AG04450 (cell line): ENCODE data around the gene TSR1. TPM values are rescaled to one million over a fixed set of nuclear protein-coding genes. Genes with fewer than 3 reads are reported as not detected.

Source experiments
- CTCF ChIA-PET: fragments of 300-600, 350-600 bp; formaldehyde crosslinking; extraction: SDS; loops from one replicate; lab custom pipeline; 2022; ENCODE audit warnings: antibody characterized with exemption, inconsistent platforms; lab: Charles Lee
- POLR2A ChIA-PET: fragments of 350-600 bp; formaldehyde crosslinking; extraction: SDS; loops from one replicate; lab custom pipeline; 2021; ENCODE audit warnings: antibody characterized with exemption, inconsistent platforms; lab: Yijun Ruan, JAX
- DNase-seq: peaks from one replicate; pipeline ENCODE4 v3.0.0-alpha.2; 2011; ENCODE audit warnings: low read depth, low spot score
- H3K27ac ChIP-seq: one replicate; pipeline ENCODE4 v1.5.1; 2012; ENCODE audit warnings: low read depth, low read length, control low read depth
- H3K27me3 ChIP-seq: one replicate; pipeline ENCODE4 v1.6.0; 2012; ENCODE audit warnings: low read length; ENCODE audit not compliant: control insufficient read depth, insufficient read depth
- H3K4me3 ChIP-seq: 2 replicates; pipeline ENCODE4 v1.5.1; 2011; ENCODE audit warnings: mild to moderate bottlenecking, low read depth, low read length, control low read depth
- H3K9me3 ChIP-seq: 2 replicates; pipeline ENCODE4 v1.5.1; 2012; ENCODE audit warnings: low read length; ENCODE audit not compliant: control insufficient read depth, insufficient read depth
- CTCF ChIP-seq: IDR thresholded peaks from 2 replicates; pipeline ENCODE4 v1.5.1; 2011; ENCODE audit warnings: low read depth, low read length, control low read depth, inconsistent platforms
- polyA plus RNA-seq: library from polyadenylated mRNA; depleted of rRNA; stranded (reverse); fragments of >200 nt; gene quantifications from 2 replicates; pipeline ENCODE4 v1.2.3, GENCODE V29; 2011

TSR1 gene
- polyA plus RNA-seq, 1 experiment: 15.5 TPM

GRCh38 chr17:2343421-2343820 is 7.2 kb upstream of the TSR1 start:
- Histone ChIP-seq H3K4me3 (no peak overlapping the region), H3K27ac (no peak overlapping the region), H3K27me3 (no peaks in the 10 kb centered on the region), H3K9me3 (0 out of 2 replicates have a peak, but pooled peaks cover 3% of the 10 kb centered on the region)
- TF ChIP-seq CTCF: no peak
- no peak for DNase-seq
- ChIA-PET CTCF (interaction anchor here (1.5 kb wide), 1 partner anchor 10 kb away, joined by 6 read pairs; no protein-coding TSS in a partner anchor), POLR2A (no interaction called here)

- ChIA-PET CTCF (interaction anchor here (3.2 to 3.6 kb wide), 2 partner anchors 15 to 44 kb away, joined by 14 to 15 read pairs; no protein-coding TSS in a partner anchor), POLR2A (interaction anchor here (0.7 to 1.4 kb wide), 5 partner anchors 10 to 80 kb away, joined by 3 to 8 read pairs (median 4); partner anchors contain the start of genes SMG6 and SRR)
- TF ChIP-seq CTCF: no peak
- Histone ChIP-seq H3K4me3 (peak overlapping the region; percentile 95), H3K9me3 (peaks cover 3% of the 10 kb centered on the region; the same call in 1 of the 2 replicates), H3K27me3 (no peaks in the 10 kb centered on the region), H3K27ac (peak overlapping the region; percentile 39)
- no peak for DNase-seq
These were observed 2.0 kb upstream of the TSR1 start for GRCh38 chr17:2338315-2338657.

GRCh38 chr17:2337544-2338314 is 1.5 kb upstream of the TSR1 start:
- TF ChIP-seq CTCF: no peak
- peak overlapping the region; percentile 39 for H3K27ac ChIP-seq
- DNase-seq: no peak
- CTCF ChIA-PET: interaction anchor here (1.3 to 3.6 kb wide), 3 partner anchors 10 to 44 kb away, joined by 3 to 15 read pairs (median 14); no protein-coding TSS in a partner anchor
- peak overlapping the region; percentile 95 for H3K4me3 ChIP-seq
- no peaks in the 10 kb centered on the region for H3K27me3 ChIP-seq
- peaks cover 3% of the 10 kb centered on the region; the same call in 1 of the 2 replicates for H3K9me3 ChIP-seq
- POLR2A ChIA-PET: interaction anchor here (0.7 to 1.4 kb wide), 5 partner anchors 11 to 81 kb away, joined by 3 to 8 read pairs (median 4); partner anchors contain the start of genes SMG6 and SRR

- no peak for TF ChIP-seq CTCF
These were observed 741 bp upstream of the TSR1 start, which contains the start of gene SGSM2 for GRCh38 chr17:2336852-2337543. SGSM2 (plus strand) TSS chr17:2337501; CDS start chr17:2337689, 188 bp downstream.

More at GRCh38 chr17:2336852-2337543, 741 bp upstream of the TSR1 start, which contains the start of gene SGSM2:
- H3K9me3 ChIP-seq: peaks cover 3% of the 10 kb centered on the region; the same call in 1 of the 2 replicates
- H3K4me3 ChIP-seq: peak within 1 kb of the TSS; percentile 95
- no peak for DNase-seq
- H3K27ac ChIP-seq: peak within 1 kb of the TSS; percentile 39
- ChIA-PET CTCF (interaction anchor here (1.2 to 3.6 kb wide), 5 partner anchors 10 to 283 kb away, joined by 3 to 15 read pairs (median 8); partner anchors contain the start of gene HIC1), POLR2A (interaction anchor here (0.6 to 1.6 kb wide), 15 partner anchors 11 to 508 kb away, joined by 3 to 8 read pairs (median 4); partner anchors contain the start of genes SMG6 and SRR)
- no peaks in the 10 kb centered on the region for H3K27me3 ChIP-seq
